NCI-H446 (cell line): ENCODE results near the gene GLUL.

ENCODE experiments used
- DNase-seq, 2 experiments: peaks; one replicate each; lab custom pipeline; 2025; lab: John Stamatoyannopoulos, UW

GLUL gene

GRCh38 chr1:182391362-182392049 is at the start of gene GLUL:
GLUL (minus strand) TSS chr1:182391790; CDS start chr1:182388737, 3,053 bp downstream.
- DNase-seq, result peak; percentile 87 to 98

GRCh38 chr1:182438326-182438725 is 46.7 kb upstream of the GLUL start:
- DNase-seq, result no peak

GRCh38 chr1:182433580-182433979 is 42.0 kb upstream of the GLUL start:
- no peak for DNase-seq

DNA sequence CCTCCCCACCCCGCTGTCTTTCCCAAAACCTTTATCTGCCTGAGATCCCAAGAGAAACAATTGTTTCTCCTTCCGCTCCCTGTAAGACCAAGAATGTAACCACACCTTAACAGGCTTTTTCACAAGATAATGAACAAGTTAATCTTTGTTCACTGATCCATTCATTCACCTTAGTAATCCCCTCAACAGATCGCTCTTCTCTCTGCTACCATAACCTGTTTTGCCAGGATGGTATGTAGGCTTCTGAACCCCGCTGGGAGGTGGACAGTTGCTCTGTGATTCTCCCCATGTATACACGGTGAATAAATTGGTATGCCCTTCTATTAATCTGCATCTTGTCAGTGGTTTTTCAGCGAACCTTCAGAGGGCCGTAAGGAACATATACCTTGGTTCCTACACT is 39.7 kb upstream of the GLUL start:
- DNase-seq, result no peak

GRCh38 chr1:182430263-182431068 is 38.9 kb upstream of the GLUL start:
- DNase-seq, result no peak

GRCh38 chr1:182428043-182428442 is 36.5 kb upstream of the GLUL start:
- DNase-seq, result no peak

- DNase-seq, result no peak
Measured at GRCh38 chr1:182426442-182427430, 35.1 kb upstream of the GLUL start.

- DNase-seq, result no peak
Measured at GRCh38 chr1:182415789-182416188, 24.2 kb upstream of the GLUL start.

GRCh38 chr1:182413969-182414368 is 22.4 kb upstream of the GLUL start:
- no peak for DNase-seq

DNA sequence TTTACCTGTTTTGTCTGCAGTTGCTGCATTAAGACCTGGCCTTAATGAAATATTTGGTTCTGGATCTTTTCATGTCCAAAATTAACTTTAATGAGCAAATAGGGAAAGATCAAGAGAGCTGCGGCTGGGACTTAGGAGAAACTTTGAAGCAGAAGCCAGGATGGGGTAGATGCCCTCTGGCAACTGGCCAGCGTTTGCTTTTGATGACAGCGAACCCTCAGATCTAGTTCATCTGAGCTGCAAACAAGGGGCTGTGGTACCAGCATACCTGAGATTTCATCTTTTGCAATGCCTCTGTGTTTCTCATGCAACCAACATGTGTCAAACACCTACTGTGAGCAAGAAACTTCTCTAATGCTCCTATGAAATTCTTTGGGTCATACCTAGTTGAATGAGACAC is 21.9 kb upstream of the GLUL start:
- no peak for DNase-seq

DNA sequence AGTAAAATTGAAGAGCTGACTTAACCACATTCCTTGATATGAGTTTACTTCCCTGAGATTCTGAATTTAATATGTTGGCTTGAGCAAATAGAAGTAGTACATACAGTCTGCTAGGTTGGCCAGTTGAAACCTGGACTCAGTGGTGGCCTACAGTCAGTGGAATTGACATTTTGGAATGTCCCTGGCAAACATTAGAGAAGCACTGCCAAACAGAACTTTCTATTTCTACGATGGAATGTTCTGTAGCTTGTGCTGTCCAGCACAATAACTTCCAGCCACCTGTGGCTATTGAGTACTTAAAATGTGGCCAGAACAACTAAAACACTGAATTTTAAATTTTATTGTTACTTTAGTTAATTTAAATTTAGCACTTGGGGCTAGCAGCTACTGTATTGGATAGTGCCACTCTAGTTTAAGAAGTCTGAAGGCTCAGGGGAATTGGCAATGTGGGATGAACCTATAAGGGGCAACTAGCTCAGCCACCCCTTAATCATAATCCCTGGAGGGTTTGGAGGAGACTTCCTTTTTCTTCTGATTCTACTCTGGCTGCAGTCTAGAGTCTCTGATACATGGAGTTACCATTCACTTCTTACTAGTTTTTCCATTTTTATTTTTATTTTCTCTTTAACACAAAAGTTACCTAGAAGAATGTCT is 19.2 kb upstream of the GLUL start:
- no peak for DNase-seq

DNA sequence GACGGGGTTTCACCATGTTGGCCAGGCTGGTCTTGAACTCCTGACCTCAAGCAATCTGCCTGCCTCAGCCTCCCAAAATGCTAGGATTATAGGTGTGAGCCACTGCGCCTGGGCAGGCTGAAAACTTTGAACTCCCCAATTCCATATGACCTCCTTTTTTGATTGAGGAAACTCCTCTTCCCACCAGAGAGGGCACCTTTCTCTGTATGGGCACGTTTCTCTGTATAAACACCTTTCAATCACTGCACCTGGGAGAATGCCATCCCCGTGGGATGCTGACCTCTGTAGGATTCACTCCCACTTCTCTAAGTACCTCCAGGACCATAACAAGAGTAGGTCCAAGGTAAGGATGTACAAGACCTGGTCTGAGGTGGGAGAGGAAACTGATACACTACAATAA is 18.5 kb upstream of the GLUL start:
- no peak for DNase-seq

DNA sequence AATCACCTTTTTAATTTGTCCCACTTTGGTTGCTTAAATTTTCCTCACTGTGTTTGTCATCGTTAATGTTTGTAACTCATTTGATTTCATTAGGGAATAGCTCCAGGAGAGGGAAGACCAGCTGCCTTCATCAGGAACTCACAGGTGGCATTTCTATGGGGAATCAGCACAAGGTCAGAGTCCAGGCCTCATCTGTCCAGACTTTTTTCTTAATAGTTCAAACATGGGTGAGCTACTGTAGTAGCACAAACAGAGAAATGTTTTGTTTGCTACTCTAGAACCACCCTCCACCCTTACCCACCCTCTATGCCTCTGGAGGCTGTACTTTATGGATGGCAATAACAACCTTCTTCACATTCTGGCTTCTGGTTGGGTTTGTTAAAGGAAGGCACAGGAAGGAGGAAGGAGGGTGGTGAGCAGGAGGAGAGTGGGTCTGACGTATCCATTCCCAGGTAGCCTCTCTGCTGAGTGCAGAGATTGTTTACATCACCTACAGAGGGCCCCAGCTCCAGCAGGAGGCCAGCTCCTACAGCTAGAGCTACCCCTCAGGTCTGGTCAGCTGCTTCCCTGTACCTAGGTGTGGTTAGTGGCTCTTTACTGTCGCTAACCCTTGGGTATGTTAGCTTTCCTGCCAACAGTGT is 17.0 kb upstream of the GLUL start:
- DNase-seq, result no peak

- DNase-seq, result no peak
Measured at GRCh38 chr1:182407724-182408123, 16.1 kb upstream of the GLUL start.

- no peak for DNase-seq
Measured at GRCh38 chr1:182406012-182406411, 14.4 kb upstream of the GLUL start.

DNA sequence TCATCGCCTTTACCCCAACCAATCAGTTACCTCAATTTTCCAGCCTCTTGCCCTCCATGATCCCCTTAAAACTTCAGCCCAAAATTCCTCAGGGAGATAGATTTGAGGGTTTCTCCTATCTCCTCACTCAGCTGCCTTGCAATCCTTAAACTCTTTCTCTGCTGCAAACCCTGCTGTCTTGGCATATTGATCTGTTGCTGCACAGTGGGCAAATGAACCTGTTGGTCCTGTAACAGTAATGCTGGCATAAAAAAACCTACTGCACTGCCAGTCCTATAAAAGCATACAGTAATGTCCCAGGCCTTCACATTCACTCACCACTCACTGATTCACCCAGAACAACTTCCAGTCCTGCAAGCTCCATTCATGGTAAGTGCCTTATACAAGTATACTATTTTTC is 14.0 kb upstream of the GLUL start:
- no peak for DNase-seq

GRCh38 chr1:182404781-182405180 is 13.2 kb upstream of the GLUL start:
- DNase-seq, result no peak

- no peak for DNase-seq
Measured at GRCh38 chr1:182400567-182400966, 9.0 kb upstream of the GLUL start, which contains the start of gene TEDDM1. TEDDM1 (minus strand) TSS chr1:182400667; CDS start chr1:182400485, 182 bp downstream.

- DNase-seq, result no peak
Measured at GRCh38 chr1:182397653-182398393, 6.2 kb upstream of the GLUL start.

DNA sequence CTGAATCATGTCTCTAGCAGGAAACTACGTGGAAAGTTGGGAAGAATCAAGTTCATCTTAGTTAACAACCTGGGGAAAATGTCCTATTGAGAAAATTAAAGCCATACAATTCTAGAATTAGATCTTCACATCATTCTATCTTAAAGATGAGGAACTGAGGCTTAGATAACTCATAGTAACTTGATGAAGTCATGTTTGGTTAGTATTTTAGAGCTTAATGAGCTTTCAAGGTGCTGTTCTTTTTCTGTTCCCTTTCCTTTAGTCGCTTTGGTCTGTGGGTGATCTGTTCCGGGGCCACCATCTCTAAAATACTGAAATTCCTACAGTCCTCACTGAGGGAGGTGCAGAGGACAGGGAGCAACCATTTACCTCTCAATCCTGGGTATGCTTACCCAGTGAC is 4.3 kb upstream of the GLUL start:
- DNase-seq, result no peak
